SH-SY5Y (cell line): Measurements from ENCODE around the gene SIK2.

Experiments used
- GATA2 ChIP-seq: IDR thresholded peaks from 2 replicates; pipeline ENCODE4 v1.6.1; 2011; ENCODE audit warnings: mild to moderate bottlenecking, low read depth, low read length
- GATA3 ChIP-seq: IDR thresholded peaks from 2 replicates; pipeline ENCODE4 v1.6.1; 2011; ENCODE audit warnings: low read depth, mild to moderate bottlenecking, low read length, moderate library complexity

Gene SIK2

GRCh38 chr11:111739299-111739698 is 137.1 kb downstream of the SIK2 start:
- TF ChIP-seq GATA2 (no peak), GATA3 (no peak)

GRCh38 chr11:111741751-111742150 is 139.5 kb downstream of the SIK2 start:
- TF ChIP-seq GATA3: no peak
- TF ChIP-seq GATA2: no peak

- TF ChIP-seq GATA3: no peak
- no peak for TF ChIP-seq GATA2
These were observed 141.5 kb downstream of the SIK2 start for GRCh38 chr11:111743700-111744099.

GRCh38 chr11:111745719-111746504 is 143.7 kb downstream of the SIK2 start:
- TF ChIP-seq GATA3: no peak
- no peak for TF ChIP-seq GATA2

GRCh38 chr11:111748035-111748804 is 146.0 kb downstream of the SIK2 start:
- TF ChIP-seq GATA3 (no peak), GATA2 (no peak)

- TF ChIP-seq GATA2 (no peak), GATA3 (no peak)
These were observed 147.4 kb downstream of the SIK2 start for GRCh38 chr11:111749646-111750045.

GRCh38 chr11:111756097-111756496 is 153.8 kb downstream of the SIK2 start:
- TF ChIP-seq GATA3 (no peak), GATA2 (no peak)

GRCh38 chr11:111759376-111759775 is 157.1 kb downstream of the SIK2 start:
- no peak for TF ChIP-seq GATA3
- no peak for TF ChIP-seq GATA2

GRCh38 chr11:111759778-111760407 is 157.6 kb downstream of the SIK2 start:
- TF ChIP-seq GATA3 (no peak), GATA2 (no peak)

- no peak for TF ChIP-seq GATA3
- TF ChIP-seq GATA2: no peak
These were observed 158.8 kb downstream of the SIK2 start for GRCh38 chr11:111761036-111761435.

GRCh38 chr11:111762526-111762925 is 160.3 kb downstream of the SIK2 start:
- TF ChIP-seq GATA3 (no peak), GATA2 (no peak)

- TF ChIP-seq GATA3 (no peak), GATA2 (no peak)
These were observed 160.9 kb downstream of the SIK2 start for GRCh38 chr11:111762981-111763643.

- TF ChIP-seq GATA3: no peak
- no peak for TF ChIP-seq GATA2
These were observed 162.4 kb downstream of the SIK2 start for GRCh38 chr11:111764621-111765020.

- TF ChIP-seq GATA3 (no peak), GATA2 (no peak)
These were observed 163.2 kb downstream of the SIK2 start for GRCh38 chr11:111765320-111765983.
